Astrocyte (in vitro differentiated cells and primary cell): ENCODE results near the gene DCLK1.

Source experiments
- CTCF ChIP-seq: IDR thresholded peaks from 2 replicates; pipeline ENCODE4 v1.5.1; 2011; ENCODE audit warnings: low read depth, mild to moderate bottlenecking, inconsistent platforms, low read length, moderate library complexity; ENCODE audit not compliant: insufficient read depth
- EZH2 ChIP-seq: IDR thresholded peaks from 2 replicates; pipeline ENCODE4 v1.6.1; 2012; ENCODE audit warnings: mild to moderate bottlenecking, low read length, inconsistent platforms; ENCODE audit not compliant: insufficient read depth

GRCh38 chr13:35977060-35977459, 154.1 kb downstream of the DCLK1 start:
- TF ChIP-seq EZH2, result no peak
- TF ChIP-seq CTCF, result no peak
